22Rv1 (cell line): ENCODE results near the gene WDR54.

Experiments used
- H3K27ac ChIP-seq: fragments of 450-650 bp; 2 replicates; pipeline ENCODE4 v1.5.1; 2017
- ZFX ChIP-seq: fragments of 450-650 bp; IDR thresholded peaks from 2 replicates; pipeline ENCODE4 v1.6.1; 2017; ENCODE audit warnings: antibody characterized with exemption, borderline replicate concordance
- TF ChIP-seq, protein P1 (sequence below): fragments of 450-650 bp; IDR thresholded peaks from 2 replicates; pipeline ENCODE4 v1.5.1; 2017; ENCODE audit warnings: mild to moderate bottlenecking

The WDR54 gene

GRCh38 chr2:74458938-74459363 is 37.4 kb downstream of the WDR54 start:
- TF ChIP-seq, protein P1, sequence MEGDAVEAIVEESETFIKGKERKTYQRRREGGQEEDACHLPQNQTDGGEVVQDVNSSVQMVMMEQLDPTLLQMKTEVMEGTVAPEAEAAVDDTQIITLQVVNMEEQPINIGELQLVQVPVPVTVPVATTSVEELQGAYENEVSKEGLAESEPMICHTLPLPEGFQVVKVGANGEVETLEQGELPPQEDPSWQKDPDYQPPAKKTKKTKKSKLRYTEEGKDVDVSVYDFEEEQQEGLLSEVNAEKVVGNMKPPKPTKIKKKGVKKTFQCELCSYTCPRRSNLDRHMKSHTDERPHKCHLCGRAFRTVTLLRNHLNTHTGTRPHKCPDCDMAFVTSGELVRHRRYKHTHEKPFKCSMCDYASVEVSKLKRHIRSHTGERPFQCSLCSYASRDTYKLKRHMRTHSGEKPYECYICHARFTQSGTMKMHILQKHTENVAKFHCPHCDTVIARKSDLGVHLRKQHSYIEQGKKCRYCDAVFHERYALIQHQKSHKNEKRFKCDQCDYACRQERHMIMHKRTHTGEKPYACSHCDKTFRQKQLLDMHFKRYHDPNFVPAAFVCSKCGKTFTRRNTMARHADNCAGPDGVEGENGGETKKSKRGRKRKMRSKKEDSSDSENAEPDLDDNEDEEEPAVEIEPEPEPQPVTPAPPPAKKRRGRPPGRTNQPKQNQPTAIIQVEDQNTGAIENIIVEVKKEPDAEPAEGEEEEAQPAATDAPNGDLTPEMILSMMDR = no peak
- no peak for TF ChIP-seq ZFX
- H3K27ac ChIP-seq = peak overlapping the region; percentile 98

DNA sequence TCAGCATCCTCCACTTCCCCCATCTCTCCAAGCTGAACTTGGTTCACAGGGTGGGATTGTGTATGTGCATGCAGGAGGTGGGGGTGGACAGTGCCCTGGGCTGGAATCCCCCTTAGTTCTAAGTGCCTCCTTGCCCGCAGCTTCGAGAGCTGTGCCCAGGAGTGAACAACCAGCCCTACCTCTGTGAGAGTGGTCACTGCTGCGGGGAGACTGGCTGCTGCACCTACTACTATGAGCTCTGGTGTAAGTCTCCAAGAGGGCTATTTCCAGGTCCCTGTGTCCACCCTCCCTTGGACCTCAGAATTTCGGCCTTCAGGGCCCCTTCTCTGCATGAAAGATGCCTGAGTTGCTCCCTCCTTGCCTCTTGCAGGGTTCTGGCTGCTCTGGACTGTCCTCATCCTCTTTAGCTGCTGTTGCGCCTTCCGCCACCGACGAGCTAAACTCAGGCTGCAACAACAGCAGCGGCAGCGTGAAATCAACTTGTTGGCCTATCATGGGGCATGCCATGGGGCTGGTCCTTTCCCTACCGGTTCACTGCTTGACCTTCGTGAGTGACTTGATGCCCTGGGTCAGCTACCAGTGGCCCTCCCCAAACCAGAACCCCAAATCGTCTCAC is 38.1 kb downstream of the WDR54 start:
- H3K27ac ChIP-seq = peak overlapping the region; percentile 98

DNA sequence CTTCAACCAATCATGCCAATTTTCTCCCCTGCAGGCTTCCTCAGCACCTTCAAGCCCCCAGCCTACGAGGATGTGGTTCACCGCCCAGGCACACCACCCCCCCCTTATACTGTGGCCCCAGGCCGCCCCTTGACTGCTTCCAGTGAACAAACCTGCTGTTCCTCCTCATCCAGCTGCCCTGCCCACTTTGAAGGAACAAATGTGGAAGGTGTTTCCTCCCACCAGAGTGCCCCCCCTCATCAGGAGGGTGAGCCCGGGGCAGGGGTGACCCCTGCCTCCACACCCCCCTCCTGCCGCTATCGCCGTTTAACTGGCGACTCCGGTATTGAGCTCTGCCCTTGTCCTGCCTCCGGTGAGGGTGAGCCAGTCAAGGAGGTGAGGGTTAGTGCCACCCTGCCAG is 38.7 kb downstream of the WDR54 start:
- H3K27ac ChIP-seq = peak overlapping the region; percentile 98

- TF ChIP-seq ZFX = no peak
- TF ChIP-seq, protein P1 = no peak
- H3K27ac ChIP-seq = peak overlapping the region; percentile 98
Measured at GRCh38 chr2:74461187-74462053, 39.9 kb downstream of the WDR54 start.

DNA sequence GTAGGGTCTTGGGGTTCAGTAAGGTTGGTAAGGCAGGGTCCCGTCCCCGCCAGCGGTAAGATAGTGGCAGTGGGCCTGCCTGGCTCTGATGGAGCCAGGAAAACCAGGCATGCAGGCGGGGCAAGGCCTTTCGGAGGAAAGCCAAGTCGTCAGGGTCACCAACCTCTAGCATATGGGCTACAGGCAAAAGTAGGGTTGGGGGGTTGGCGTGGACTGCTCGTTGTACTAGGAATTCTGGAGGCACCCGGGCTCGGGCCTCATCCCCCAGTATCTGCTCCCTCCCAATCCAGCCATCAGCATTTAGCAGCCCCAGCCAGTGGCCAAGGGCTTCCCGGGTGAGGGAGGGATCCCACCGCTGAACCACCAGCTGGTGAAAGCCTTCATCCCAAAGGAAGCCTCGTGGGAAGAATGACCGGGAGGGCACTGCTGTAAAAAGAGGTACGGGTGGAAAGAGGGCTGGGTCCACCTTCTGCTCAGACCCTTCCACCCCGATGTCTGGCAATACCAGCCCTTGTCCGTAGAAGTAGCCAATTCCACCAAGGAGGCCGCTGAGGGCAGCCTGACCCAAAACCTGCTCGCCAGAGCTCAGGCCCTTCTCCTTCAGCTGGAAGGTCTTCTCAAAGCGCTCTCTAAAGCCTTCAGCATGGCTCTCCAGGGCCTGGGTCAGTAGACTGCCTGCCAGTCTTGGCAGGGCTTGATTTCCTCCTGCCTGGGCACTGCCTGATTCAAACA is 40.7 kb downstream of the WDR54 start:
- no peak for TF ChIP-seq ZFX
- TF ChIP-seq, protein P1 = no peak
- peak overlapping the region; percentile 98; the same call in 1 of the 2 replicates for H3K27ac ChIP-seq

- no peak for TF ChIP-seq ZFX
- TF ChIP-seq, protein P1 = no peak
- H3K27ac ChIP-seq = peak overlapping the region; percentile 42; the same call in 1 of the 2 replicates
Measured at GRCh38 chr2:74462786-74463105, 41.2 kb downstream of the WDR54 start.

- H3K27ac ChIP-seq = peak overlapping the region; percentile 81
- TF ChIP-seq, protein P1 = no peak
- TF ChIP-seq ZFX = no peak
Measured at GRCh38 chr2:74464406-74464805, 42.9 kb downstream of the WDR54 start.

DNA sequence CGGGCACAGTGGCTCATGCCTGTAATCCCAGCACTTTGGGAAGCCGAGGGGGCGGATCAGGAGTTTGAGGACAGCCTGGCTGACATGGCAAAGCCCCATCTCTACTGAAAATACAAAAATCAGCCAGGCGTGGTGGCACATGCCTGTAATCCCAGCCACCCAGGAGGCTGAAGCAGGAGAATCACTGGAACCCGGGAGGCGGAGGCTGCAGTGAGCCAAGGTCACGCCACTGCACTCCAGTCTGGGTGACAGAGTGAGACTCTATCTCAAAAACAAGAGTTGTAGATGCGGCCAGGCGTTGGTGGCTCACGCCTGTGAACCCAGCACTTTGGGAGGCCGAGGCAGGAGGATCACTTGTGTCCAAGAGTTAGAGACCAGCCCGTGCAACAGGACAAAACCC is 49.2 kb downstream of the WDR54 start:
- peak overlapping the region; percentile 99 for H3K27ac ChIP-seq
